SK-N-SH treated with all-trans-retinoic acid at 6 μM for 48 hours (cell line): ENCODE data around the gene SPAG9.

Source experiments
- ATAC-seq: fragments of 200-7000 bp; cut with Tn5 transposase; 3 replicates; pipeline ENCODE4 v1.9.1; 2020; ENCODE audit warnings: mild to moderate bottlenecking, moderate library complexity
- ARNTL ChIP-seq: fragments of 450-650 bp; formaldehyde crosslinking; IDR thresholded peaks from 2 replicates; pipeline ENCODE4 v1.5.0; 2020; ENCODE audit warnings: low read depth, mild to moderate bottlenecking, moderate library complexity, borderline replicate concordance
- BACH2 ChIP-seq: fragments of 250-450 bp; sonication (Bioruptor Pico); IDR thresholded peaks from 2 replicates; pipeline ENCODE4 v1.9.0; 2021; ENCODE audit warnings: mild to moderate bottlenecking, borderline replicate concordance
- CSDC2 ChIP-seq: fragments of 250-450 bp; sonication (Bioruptor Pico); IDR thresholded peaks from 2 replicates; pipeline ENCODE4 v1.5.0; 2020; ENCODE audit warnings: mild to moderate bottlenecking, moderate library complexity
- GLIS3 ChIP-seq: fragments of 250-450 bp; sonication (Bioruptor Pico); IDR thresholded peaks from 2 replicates; pipeline ENCODE4 v1.5.0; 2020; ENCODE audit warnings: mild to moderate bottlenecking, moderate library complexity
- ISL1 ChIP-seq: fragments of 250-450 bp; sonication (Bioruptor Pico); IDR thresholded peaks from 2 replicates; pipeline ENCODE4 v2.1.2; 2022; ENCODE audit warnings: mild to moderate bottlenecking, moderate library complexity
- PPARA ChIP-seq: fragments of 250-450 bp; sonication (Bioruptor Pico); IDR thresholded peaks from 2 replicates; pipeline ENCODE4 v1.5.0; 2020; ENCODE audit warnings: mild to moderate bottlenecking, borderline replicate concordance
- RARB ChIP-seq: fragments of 250-450 bp; sonication (Bioruptor Pico); IDR thresholded peaks from 2 replicates; pipeline ENCODE4 v1.8.0; 2021; ENCODE audit warnings: mild to moderate bottlenecking, moderate library complexity
- SNAI2 ChIP-seq: fragments of 250-450 bp; sonication (Bioruptor Pico); IDR thresholded peaks from 2 replicates; pipeline ENCODE4 v1.5.0; 2020; ENCODE audit warnings: mild to moderate bottlenecking, moderate library complexity
- ZC3H10 ChIP-seq: fragments of 250-450 bp; sonication (Bioruptor Pico); IDR thresholded peaks from 2 replicates; pipeline ENCODE4 v1.5.1; 2021; ENCODE audit warnings: mild to moderate bottlenecking, moderate library complexity
- ZFP3 ChIP-seq: fragments of 250-450 bp; sonication (Bioruptor Pico); IDR thresholded peaks from 2 replicates; pipeline ENCODE4 v1.5.0; 2020; ENCODE audit warnings: mild to moderate bottlenecking, moderate library complexity
- ZFP30 ChIP-seq: fragments of 450-650 bp; formaldehyde crosslinking; IDR thresholded peaks from 2 replicates; pipeline ENCODE4 v1.5.0; 2022; ENCODE audit warnings: mild to moderate bottlenecking, moderate library complexity
- ZNF565 ChIP-seq: fragments of 450-650 bp; formaldehyde crosslinking; conservative IDR thresholded peaks from 2 replicates; pipeline ENCODE4 v1.5.0; 2020; ENCODE audit warnings: low read depth, mild to moderate bottlenecking, moderate library complexity
- ZNF70 ChIP-seq: fragments of 450-650 bp; formaldehyde crosslinking; IDR thresholded peaks from 2 replicates; pipeline ENCODE4 v1.5.0; 2020; ENCODE audit warnings: mild to moderate bottlenecking, moderate library complexity
- ZNF8 ChIP-seq: fragments of 450-650 bp; formaldehyde crosslinking; IDR thresholded peaks from 2 replicates; pipeline ENCODE4 v1.5.0; 2020; ENCODE audit warnings: mild to moderate bottlenecking, moderate library complexity
- TF ChIP-seq, protein P1 (sequence below): fragments of 250-450 bp; sonication (Bioruptor Pico); IDR thresholded peaks from 2 replicates; pipeline ENCODE4 v1.5.0; 2020; ENCODE audit warnings: mild to moderate bottlenecking, moderate library complexity
- TF ChIP-seq, protein P2 (sequence below): fragments of 250-450 bp; sonication (Bioruptor Pico); IDR thresholded peaks from 2 replicates; pipeline ENCODE4 v1.8.0; 2021; ENCODE audit warnings: low read depth, mild to moderate bottlenecking, moderate library complexity, borderline replicate concordance
- TF ChIP-seq, protein P3 (sequence below): fragments of 250-450 bp; sonication (Bioruptor Pico); IDR thresholded peaks from 2 replicates; pipeline ENCODE4 v1.8.0; 2020; ENCODE audit warnings: mild to moderate bottlenecking, moderate library complexity, borderline replicate concordance
- TF ChIP-seq, protein P4 (sequence below): fragments of 250-450 bp; sonication (Bioruptor Pico); IDR thresholded peaks from 2 replicates; pipeline ENCODE4 v1.5.1; 2021; ENCODE audit warnings: mild to moderate bottlenecking, moderate library complexity
- TF ChIP-seq, protein P5 (sequence below): fragments of 250-450 bp; sonication (Bioruptor Pico); IDR thresholded peaks from 2 replicates; pipeline ENCODE4 v1.5.1; 2020; ENCODE audit warnings: low read depth, mild to moderate bottlenecking, moderate library complexity

SPAG9 gene

DNA sequence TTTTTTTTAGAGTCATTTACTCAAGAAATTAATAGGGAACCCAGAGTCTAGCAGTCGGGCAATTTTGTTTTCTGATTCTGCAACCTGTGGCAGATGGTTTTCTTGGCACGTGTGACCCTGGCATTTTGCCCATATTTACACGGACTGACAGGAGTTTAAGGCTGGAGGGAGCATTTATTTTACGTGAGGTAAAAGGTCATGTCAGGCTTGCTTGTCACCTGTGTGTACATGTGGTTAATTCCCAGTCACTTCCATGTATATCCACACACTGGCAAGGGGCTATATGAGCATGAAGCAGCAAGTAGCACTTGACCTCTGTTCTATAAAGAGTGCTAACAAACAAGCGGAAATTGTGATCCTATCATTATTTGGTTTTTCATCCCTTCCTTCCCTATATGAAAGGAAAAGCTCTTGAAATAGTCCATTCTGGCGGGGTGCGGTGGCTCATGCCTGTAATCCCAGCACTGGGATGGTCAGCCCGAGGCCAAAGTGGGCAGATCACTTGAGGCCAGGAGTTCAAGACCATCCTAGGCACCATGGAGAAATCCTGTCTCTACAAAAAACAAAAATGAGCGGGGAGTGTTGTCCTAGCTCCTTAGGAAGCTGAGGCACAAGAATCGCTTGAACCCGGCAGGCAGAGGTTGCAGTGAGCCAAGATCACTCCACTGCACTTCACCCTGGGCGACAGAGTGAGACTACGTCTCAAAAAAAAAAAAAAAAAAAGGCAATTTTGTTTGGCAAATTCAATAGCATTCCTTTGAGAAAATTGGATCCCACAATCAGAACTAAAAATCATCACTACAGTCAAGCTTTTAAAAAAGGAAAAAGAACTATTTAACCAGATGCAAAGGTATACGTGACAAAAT is 2.1 kb downstream of the SPAG9 start:
- TF ChIP-seq ZNF70 (CRISPR knock-in tag) (no peak), ARNTL (no peak), ISL1 (CRISPR knock-in tag) (no peak), ZNF8 (CRISPR knock-in tag) (no peak), GLIS3 (CRISPR knock-in tag) (no peak), ZC3H10 (CRISPR knock-in tag) (no peak)
- TF ChIP-seq, protein P1, sequence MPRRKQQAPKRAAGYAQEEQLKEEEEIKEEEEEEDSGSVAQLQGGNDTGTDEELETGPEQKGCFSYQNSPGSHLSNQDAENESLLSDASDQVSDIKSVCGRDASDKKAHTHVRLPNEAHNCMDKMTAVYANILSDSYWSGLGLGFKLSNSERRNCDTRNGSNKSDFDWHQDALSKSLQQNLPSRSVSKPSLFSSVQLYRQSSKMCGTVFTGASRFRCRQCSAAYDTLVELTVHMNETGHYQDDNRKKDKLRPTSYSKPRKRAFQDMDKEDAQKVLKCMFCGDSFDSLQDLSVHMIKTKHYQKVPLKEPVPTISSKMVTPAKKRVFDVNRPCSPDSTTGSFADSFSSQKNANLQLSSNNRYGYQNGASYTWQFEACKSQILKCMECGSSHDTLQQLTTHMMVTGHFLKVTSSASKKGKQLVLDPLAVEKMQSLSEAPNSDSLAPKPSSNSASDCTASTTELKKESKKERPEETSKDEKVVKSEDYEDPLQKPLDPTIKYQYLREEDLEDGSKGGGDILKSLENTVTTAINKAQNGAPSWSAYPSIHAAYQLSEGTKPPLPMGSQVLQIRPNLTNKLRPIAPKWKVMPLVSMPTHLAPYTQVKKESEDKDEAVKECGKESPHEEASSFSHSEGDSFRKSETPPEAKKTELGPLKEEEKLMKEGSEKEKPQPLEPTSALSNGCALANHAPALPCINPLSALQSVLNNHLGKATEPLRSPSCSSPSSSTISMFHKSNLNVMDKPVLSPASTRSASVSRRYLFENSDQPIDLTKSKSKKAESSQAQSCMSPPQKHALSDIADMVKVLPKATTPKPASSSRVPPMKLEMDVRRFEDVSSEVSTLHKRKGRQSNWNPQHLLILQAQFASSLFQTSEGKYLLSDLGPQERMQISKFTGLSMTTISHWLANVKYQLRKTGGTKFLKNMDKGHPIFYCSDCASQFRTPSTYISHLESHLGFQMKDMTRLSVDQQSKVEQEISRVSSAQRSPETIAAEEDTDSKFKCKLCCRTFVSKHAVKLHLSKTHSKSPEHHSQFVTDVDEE (CRISPR knock-in tag) = no peak
- TF ChIP-seq, protein P2, sequence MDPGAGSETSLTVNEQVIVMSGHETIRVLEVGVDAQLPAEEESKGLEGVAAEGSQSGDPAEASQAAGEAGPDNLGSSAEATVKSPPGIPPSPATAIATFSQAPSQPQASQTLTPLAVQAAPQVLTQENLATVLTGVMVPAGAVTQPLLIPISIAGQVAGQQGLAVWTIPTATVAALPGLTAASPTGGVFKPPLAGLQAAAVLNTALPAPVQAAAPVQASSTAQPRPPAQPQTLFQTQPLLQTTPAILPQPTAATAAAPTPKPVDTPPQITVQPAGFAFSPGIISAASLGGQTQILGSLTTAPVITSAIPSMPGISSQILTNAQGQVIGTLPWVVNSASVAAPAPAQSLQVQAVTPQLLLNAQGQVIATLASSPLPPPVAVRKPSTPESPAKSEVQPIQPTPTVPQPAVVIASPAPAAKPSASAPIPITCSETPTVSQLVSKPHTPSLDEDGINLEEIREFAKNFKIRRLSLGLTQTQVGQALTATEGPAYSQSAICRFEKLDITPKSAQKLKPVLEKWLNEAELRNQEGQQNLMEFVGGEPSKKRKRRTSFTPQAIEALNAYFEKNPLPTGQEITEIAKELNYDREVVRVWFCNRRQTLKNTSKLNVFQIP = no peak
- TF ChIP-seq, protein P3, sequence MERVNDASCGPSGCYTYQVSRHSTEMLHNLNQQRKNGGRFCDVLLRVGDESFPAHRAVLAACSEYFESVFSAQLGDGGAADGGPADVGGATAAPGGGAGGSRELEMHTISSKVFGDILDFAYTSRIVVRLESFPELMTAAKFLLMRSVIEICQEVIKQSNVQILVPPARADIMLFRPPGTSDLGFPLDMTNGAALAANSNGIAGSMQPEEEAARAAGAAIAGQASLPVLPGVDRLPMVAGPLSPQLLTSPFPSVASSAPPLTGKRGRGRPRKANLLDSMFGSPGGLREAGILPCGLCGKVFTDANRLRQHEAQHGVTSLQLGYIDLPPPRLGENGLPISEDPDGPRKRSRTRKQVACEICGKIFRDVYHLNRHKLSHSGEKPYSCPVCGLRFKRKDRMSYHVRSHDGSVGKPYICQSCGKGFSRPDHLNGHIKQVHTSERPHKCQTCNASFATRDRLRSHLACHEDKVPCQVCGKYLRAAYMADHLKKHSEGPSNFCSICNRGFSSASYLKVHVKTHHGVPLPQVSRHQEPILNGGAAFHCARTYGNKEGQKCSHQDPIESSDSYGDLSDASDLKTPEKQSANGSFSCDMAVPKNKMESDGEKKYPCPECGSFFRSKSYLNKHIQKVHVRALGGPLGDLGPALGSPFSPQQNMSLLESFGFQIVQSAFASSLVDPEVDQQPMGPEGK = no peak
- TF ChIP-seq, protein P4, sequence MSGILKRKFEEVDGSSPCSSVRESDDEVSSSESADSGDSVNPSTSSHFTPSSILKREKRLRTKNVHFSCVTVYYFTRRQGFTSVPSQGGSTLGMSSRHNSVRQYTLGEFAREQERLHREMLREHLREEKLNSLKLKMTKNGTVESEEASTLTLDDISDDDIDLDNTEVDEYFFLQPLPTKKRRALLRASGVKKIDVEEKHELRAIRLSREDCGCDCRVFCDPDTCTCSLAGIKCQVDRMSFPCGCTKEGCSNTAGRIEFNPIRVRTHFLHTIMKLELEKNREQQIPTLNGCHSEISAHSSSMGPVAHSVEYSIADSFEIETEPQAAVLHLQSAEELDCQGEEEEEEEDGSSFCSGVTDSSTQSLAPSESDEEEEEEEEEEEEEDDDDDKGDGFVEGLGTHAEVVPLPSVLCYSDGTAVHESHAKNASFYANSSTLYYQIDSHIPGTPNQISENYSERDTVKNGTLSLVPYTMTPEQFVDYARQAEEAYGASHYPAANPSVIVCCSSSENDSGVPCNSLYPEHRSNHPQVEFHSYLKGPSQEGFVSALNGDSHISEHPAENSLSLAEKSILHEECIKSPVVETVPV = no peak
- no peak for ATAC-seq

DNA sequence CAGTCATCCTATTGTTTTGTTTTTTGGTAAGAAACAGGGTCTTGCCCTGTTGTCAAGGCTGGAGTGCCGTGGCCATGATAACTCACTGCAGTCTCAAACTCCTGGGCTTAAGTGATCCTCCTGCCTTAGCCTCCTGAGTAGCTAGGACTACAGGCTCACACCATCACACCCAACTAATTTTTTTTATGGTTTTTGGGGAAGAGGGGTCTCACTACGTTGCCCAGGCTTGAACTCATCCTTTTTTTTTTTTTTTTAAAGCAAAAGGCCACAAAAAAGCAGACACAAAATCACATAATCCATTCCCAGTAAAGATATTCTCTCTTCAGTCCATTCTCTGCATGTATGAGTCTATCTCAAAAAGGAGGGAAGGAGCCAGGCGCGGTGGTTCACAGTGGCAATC is 5.5 kb downstream of the SPAG9 start:
- no peak for TF ChIP-seq SNAI2 (CRISPR knock-in tag)
- TF ChIP-seq ZFP30 (CRISPR knock-in tag) = no peak
- TF ChIP-seq GLIS3 (CRISPR knock-in tag) = no peak
- TF ChIP-seq RARB (CRISPR knock-in tag) = no peak
- TF ChIP-seq ISL1 (CRISPR knock-in tag) = no peak
- TF ChIP-seq, protein P5, sequence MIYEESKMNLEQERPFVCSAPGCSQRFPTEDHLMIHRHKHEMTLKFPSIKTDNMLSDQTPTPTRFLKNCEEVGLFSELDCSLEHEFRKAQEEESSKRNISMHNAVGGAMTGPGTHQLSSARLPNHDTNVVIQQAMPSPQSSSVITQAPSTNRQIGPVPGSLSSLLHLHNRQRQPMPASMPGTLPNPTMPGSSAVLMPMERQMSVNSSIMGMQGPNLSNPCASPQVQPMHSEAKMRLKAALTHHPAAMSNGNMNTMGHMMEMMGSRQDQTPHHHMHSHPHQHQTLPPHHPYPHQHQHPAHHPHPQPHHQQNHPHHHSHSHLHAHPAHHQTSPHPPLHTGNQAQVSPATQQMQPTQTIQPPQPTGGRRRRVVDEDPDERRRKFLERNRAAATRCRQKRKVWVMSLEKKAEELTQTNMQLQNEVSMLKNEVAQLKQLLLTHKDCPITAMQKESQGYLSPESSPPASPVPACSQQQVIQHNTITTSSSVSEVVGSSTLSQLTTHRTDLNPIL (CRISPR knock-in tag) = no peak
- no peak for TF ChIP-seq PPARA
- no peak for TF ChIP-seq ZNF70 (CRISPR knock-in tag)
- TF ChIP-seq, protein P3 = no peak
- no peak for TF ChIP-seq ZFP3
- TF ChIP-seq CSDC2 (CRISPR knock-in tag) = no peak
- TF ChIP-seq ZNF565 = no peak
- no peak for TF ChIP-seq BACH2 (CRISPR knock-in tag)
- TF ChIP-seq ZC3H10 (CRISPR knock-in tag) = no peak
- no peak for TF ChIP-seq ARNTL
- ATAC-seq = no peak

DNA sequence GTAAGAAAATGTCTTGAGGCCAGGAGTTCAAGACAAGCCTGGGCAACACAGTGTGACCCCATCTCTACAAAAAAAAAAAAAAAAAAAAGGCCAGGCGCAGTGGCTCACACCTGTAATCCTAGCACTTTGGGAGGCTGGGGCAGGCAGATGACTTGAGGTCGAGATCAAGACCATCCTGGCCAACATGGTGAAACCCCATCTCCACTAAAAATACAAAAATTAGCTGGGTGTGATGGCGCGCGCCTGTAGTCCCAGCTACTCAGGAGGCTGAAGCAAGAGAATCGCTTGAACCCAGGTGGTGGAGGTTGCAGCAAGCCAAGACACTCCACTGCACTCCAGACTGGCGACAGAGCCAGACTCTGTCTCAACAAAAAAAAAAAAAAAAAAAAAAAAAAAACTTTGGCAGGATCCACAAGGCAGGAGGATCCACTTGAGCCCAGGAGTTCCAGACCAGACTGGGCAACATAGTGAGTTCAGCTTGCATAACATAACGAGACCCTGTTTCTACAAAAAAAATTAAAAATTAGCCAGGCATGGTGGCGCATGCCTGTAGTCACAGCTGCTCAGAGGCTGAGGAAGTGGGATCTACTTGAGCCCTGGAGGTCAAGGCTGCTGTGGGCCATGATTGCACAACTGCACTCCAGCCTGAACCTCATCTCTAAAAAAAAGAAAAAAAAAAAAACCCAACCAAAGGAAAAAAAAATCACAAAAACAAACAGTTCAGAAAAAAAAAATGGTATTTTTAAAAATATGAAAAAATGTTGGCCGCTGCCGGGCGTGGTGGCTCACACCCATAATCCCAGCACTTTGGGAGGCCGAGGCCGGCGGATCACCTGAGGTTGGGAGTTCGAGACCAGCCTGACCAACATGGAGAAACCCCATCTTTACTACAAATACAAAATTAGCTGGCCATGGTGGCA is 8.1 kb downstream of the SPAG9 start:
- peak; percentile 37; the same call in 1 of the 3 replicates for ATAC-seq
